NCI-H146 treated with DMSO at 0.1 percent for 48 hours (cell line): Measurements from ENCODE around the gene LEMD2.

Source experiments
- DNase-seq: peaks from one replicate; lab custom pipeline; 2025; ENCODE audit not compliant: unreplicated experiment; lab: John Stamatoyannopoulos, UW

The LEMD2 gene

DNA sequence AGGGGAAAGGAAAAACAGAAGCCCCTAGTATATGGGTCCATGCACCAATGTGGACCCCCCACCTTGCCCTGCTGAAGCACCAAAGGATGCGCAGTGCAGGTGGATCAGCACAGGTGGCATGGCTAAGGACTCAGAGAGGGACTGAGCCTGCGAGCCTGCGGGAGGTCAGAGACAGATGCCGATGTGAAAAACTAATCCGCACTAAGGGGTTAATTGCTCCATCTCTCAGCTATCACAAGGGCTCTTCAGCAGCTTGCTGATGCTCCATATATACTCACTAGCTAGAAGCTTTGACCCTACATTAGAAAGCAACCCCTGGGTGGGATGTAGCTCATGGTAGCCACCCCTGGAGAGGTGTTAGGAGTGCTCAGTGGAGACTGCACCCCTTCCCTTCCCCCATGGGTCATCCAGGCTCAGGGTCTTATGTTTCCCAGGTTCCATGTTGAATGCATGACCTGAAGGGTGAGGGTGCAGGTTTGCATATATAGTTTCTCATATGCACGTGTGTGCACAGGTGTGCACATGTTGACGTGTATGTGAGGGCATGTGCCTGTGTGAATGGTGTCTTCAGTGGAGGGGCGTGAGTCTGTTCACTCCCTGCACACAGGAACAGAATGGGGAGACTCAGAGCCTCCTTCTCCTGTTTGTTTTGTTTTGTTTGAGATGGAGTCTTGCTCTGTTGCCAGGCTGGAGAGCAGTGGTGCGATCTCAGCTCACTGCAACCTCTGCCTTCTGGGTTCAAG is 28.9 kb downstream of the LEMD2 start:
- DNase-seq: no peak

DNA sequence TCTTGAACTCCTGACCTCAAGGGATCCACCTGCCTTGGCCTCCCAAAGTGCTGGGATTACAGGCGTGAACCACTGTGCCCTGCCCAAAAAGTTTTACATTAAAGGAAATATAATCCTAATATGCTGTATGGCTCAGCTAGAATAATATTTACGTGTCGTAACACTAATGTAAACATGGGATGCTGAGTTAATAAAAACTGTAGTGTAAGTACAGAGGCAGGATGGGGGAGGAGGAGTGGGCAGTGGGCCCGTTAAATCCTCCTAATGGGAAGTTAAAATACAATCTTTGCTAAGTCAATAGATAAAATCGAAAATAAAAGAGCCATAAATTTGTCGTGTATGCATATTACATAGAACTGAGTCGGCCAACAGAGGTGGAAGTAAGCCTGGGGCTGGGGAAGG is 30.1 kb downstream of the LEMD2 start:
- DNase-seq: no peak

GRCh38 chr6:33757906-33758305 is 31.0 kb downstream of the LEMD2 start:
- DNase-seq: no peak

GRCh38 chr6:33757113-33757512 is 31.8 kb downstream of the LEMD2 start:
- DNase-seq: no peak

GRCh38 chr6:33756211-33756954 is 32.5 kb downstream of the LEMD2 start:
- DNase-seq: no peak

DNA sequence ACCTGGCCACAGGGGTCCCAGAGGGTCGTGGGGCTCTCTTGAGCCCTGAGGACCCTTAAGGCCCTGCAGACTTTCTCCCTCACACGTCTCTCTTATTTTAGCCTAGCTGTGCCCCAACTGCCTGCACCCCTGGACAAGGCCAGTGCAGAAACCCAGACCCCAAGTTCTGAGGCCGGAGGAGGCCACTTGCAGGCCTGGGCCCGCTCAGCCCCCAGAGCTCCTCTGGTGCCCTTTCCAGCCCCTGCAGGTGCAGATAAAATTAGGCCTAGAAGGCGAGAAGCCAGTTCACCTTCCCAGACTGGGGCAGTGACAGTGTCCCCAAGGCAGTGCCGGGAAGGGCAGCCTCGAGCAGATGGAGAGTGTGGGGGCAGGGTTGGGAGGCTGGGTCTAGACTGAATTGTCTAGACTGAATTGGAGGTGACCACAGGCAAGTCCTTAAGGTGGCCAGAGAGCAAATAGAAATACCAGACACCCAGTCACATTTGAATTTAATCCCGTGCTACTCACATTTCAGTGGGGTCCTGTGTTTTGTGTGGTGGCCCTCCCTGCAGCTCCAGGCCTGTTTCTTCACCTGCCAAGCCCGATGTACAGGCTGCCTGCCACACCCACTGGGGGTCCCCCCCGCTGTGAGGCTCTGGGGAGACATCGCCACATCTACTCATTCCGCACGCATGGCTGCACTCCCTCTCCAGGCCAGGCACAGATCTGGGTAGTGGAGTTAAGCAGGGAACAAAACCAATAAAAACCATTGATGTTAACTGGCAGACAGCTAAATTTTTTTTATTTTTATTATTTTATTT is 33.7 kb downstream of the LEMD2 start:
- DNase-seq: peak; percentile 66

DNA sequence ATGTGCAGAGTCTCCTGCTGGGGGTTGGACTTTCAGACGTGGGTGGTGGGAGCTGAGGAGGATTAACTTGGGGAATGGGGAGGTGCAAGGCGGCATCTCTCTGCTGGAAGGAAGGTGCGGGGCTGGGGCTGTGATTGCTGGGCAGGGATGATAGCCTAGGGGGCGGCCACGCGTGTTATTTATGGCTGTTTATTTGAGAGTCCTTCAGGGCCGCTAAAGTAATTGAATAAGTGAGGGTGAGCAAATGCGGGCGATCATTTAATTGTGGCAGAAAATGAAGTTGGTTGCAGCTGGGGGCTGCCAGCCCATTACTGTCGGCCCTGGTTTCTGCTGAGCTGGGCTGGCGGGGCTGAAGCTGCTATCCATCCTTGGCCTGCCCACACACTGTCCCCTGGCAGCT is 34.7 kb downstream of the LEMD2 start:
- no peak for DNase-seq

DNA sequence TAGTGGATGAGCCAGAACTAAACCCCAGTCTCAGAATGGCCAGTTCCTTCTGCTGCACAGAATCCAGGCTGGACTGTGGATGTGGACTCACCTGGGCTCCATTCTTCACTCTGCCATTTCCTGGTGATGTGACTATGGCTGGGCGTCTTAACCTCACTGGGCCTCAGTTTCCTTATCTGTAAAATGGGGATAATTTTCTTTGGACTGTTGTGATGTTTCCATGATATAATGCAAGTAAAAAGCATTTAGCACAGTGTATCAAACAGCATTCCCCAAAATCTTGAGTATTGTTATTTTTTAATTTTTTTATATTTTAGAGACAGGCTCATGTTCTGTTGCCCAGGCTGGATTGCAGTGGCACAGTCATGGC is 36.3 kb downstream of the LEMD2 start:
- DNase-seq: no peak

- DNase-seq: peak; percentile 81
These were observed 36.9 kb downstream of the LEMD2 start for GRCh38 chr6:33751771-33752645.

GRCh38 chr6:33750244-33750991 is 38.5 kb downstream of the LEMD2 start:
- DNase-seq: no peak

DNA sequence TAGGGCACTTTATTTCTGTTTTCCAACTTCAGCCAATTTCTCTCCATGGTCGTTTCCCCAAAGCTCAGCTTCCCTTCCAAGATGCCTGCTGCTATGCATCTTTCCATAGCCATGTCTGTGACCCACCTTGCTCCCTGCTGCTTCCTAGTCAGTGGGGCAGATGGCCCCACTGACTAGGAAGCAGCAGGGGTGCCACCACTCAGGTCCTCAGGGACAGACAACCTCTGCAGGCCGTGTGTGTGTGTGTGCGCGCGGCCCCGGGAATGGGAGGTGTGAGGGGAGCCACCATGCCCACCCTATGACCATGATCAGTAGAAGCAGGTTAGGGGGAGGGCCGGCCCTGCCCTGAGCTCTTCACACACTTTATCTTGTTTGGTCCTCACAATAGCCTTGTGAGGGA is 39.5 kb downstream of the LEMD2 start:
- no peak for DNase-seq

- DNase-seq: peak; percentile 17
These were observed 40.1 kb downstream of the LEMD2 start for GRCh38 chr6:33748841-33749240.

DNA sequence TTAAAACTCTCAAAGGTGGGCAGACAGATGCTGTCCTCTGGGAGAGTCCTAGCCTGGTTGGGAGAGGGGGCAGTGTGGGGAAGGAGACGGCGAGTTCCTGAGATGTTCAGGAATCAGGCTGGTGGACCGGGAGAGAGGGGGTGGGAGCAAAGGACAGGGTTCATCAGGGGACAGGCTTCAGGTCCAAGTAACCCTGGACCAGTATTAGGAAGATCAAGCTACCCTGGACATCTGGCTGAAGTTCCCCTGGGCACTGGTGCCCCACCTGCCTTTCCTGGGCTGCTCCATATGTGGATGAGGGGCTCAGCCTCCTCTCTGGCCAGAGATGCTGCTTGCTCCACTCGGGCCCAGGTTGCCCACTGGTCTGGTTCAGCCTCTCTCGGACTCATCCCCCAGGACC is 41.1 kb downstream of the LEMD2 start:
- DNase-seq: no peak

GRCh38 chr6:33746651-33747100 is 42.3 kb downstream of the LEMD2 start, which contains the start of gene IP6K3:
IP6K3 (minus strand) TSS chr6:33746905; CDS start chr6:33735476, 11,429 bp downstream.
- no peak for DNase-seq

- no peak for DNase-seq
These were observed 42.8 kb downstream of the LEMD2 start for GRCh38 chr6:33746036-33746600.

GRCh38 chr6:33745548-33745947 is 43.4 kb downstream of the LEMD2 start:
- no peak for DNase-seq

DNA sequence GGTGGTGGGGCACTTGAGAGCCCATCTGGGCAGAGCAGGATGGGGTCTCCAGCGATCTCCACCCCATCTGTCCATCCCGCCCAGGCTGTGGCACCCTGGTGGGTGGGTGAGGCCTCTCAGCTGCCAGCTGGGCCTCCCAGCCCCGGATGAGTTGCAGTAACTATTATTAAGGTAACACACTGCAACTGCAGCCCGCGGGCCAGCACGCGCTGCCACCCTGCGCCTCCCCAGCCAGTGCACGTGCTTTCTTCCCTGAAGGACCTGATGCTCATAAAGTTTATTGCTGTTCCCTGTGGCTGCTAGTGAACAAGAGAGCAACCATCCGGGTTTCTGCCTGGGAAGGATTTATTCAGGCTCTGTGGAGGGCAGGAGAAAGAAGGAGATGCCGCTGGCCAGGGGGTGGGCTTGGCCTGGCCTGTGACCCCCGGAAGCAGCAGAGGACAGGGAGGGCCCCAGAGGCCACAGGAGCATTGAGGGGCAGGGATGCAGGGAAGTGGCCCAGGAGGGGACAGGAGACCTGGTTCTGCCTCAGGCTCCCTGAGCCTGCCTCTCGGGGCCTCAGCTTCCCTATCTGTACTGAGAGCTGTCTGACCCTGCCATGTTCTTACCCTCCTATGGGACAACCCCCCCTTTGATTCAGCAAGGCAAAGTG is 43.9 kb downstream of the LEMD2 start:
- no peak for DNase-seq

- peak; percentile 86 for DNase-seq
These were observed 44.7 kb downstream of the LEMD2 start for GRCh38 chr6:33744001-33744848.
